PC-3 (cell line): ENCODE data around the gene SAMHD1. TPM values are rescaled to one million over a fixed set of nuclear protein-coding genes. Genes with fewer than 3 reads are reported as not detected.

Experiments
- ATAC-seq: fragments of 200-7000 bp; cut with Tn5 transposase; 2 replicates; pipeline ENCODE4 v1.9.1; 2020; ENCODE audit warnings: mild to moderate bottlenecking, moderate library complexity
- BruUV-seq: library from RNA; stranded (reverse); fragments of 400-500 nt; replicated peaks from 2 replicates; lab custom pipeline; 2021; lab: Mats Ljungman, UMichigan
- CTCF ChIA-PET: fragments of 300-600 bp; sonication (Branson Sonifier 250); formaldehyde crosslinking; loops from one replicate; lab custom pipeline; 2022; ENCODE audit warnings: antibody characterized with exemption; lab: Charles Lee
- POLR2A ChIA-PET: fragments of 300-600 bp; sonication (Branson Sonifier 250); formaldehyde crosslinking; loops from one replicate; lab custom pipeline; 2022; ENCODE audit warnings: antibody characterized with exemption; ENCODE audit not compliant: unreplicated experiment; lab: Charles Lee
- DNase-seq: peaks from one replicate; pipeline ENCODE4 v3.0.0-alpha.2; 2015
- H2AFZ ChIP-seq: fragments of 300-600 bp; sonication (generic); 2 replicates; pipeline ENCODE4 v1.6.0; 2016; ENCODE audit warnings: antibody characterized with exemption, low read length
- H3F3A ChIP-seq: fragments of 300-600 bp; sonication (generic); one replicate; pipeline ENCODE4 v1.6.0; 2017; ENCODE audit warnings: antibody characterized with exemption, low read length, control low read depth, mild to moderate bottlenecking; ENCODE audit not compliant: unreplicated experiment
- H3K27ac ChIP-seq: fragments of 300-600 bp; sonication (generic); 2 replicates; pipeline ENCODE4 v1.5.1; 2016; ENCODE audit warnings: mild to moderate bottlenecking, low read length
- H3K27me3 ChIP-seq: fragments of 300-600 bp; sonication (generic); 2 replicates; pipeline ENCODE4 v1.6.1; 2016; ENCODE audit warnings: low read length, mixed read lengths
- H3K36me3 ChIP-seq: fragments of 300-600 bp; sonication (generic); 2 replicates; pipeline ENCODE4 v1.6.1; 2016; ENCODE audit warnings: low read depth, mixed run types, low read length, mixed read lengths
- H3K4me1 ChIP-seq: fragments of 300-600 bp; sonication (generic); 2 replicates; pipeline ENCODE4 v1.5.1; 2016; ENCODE audit warnings: low read length; ENCODE audit not compliant: insufficient read depth
- H3K4me2 ChIP-seq: fragments of 300-600 bp; sonication (generic); 2 replicates; pipeline ENCODE4 v1.6.0; 2016; ENCODE audit warnings: low read length
- H3K4me3 ChIP-seq: fragments of 300-600 bp; sonication (generic); 2 replicates; pipeline ENCODE4 v1.5.1; 2016; ENCODE audit warnings: mild to moderate bottlenecking, low read length, mixed read lengths
- H3K79me2 ChIP-seq: fragments of 300-600 bp; sonication (generic); 2 replicates; pipeline ENCODE4 v1.6.1; 2017; ENCODE audit warnings: low read length, mixed read lengths
- H3K9ac ChIP-seq: fragments of 300-600 bp; sonication (generic); 2 replicates; pipeline ENCODE4 v1.6.0; 2016; ENCODE audit warnings: mild to moderate bottlenecking, low read length
- H3K9me2 ChIP-seq: fragments of 300-600 bp; sonication (generic); replicated peaks from 2 replicates; pipeline ENCODE4 v1.6.1; 2016; ENCODE audit warnings: mixed run types, low read length, mixed read lengths
- H3K9me3 ChIP-seq: fragments of 300-600 bp; sonication (generic); 2 replicates; pipeline ENCODE4 v1.6.1; 2016; ENCODE audit warnings: low read length, mixed read lengths
- H4K20me1 ChIP-seq: fragments of 300-600 bp; sonication (generic); 2 replicates; pipeline ENCODE4 v1.6.1; 2016; ENCODE audit warnings: low read length, mixed read lengths
- EZH2 ChIP-seq: fragments of 300-600 bp; sonication (generic); IDR thresholded peaks from one replicate; pipeline ENCODE4 v1.6.1; 2017; ENCODE audit warnings: antibody characterized with exemption, mild to moderate bottlenecking, low read length; ENCODE audit not compliant: unreplicated experiment
- EZH2phosphoT487 ChIP-seq: fragments of 300-600 bp; sonication (generic); IDR thresholded peaks from 2 replicates; pipeline ENCODE4 v1.6.1; 2018; ENCODE audit warnings: mild to moderate bottlenecking, antibody characterized with exemption, low read length, borderline replicate concordance
- intact Hi-C: fragments of 100-400 bp; cut with micrococcal nuclease; formaldehyde crosslinking; loops from 2 replicates; pipeline ENCODE4 v1.9.0; 2023
- total RNA-seq: library from RNA; depleted of rRNA; stranded (reverse); fragments of >200 nt; gene quantifications from 2 replicates; pipeline ENCODE4 v1.2.3, GENCODE V29; 2014
- TF ChIP-seq, protein P1 (sequence below): fragments of 300-600 bp; sonication (generic); conservative IDR thresholded peaks from 2 replicates; pipeline ENCODE4 v1.5.1; 2017; ENCODE audit warnings: antibody characterized with exemption, low read depth, mild to moderate bottlenecking, low read length

Gene SAMHD1
- total RNA-seq, 1 experiment from 2014 or later = 24.2 TPM

- ATAC-seq (no peak), DNase-seq (no peak)
- Histone ChIP-seq H3K9me3 (no peaks in the 10 kb centered on the region), H3K79me2 (no peaks in the 10 kb centered on the region), H3F3A (no peaks in the 10 kb centered on the region), H3K4me1 (no peaks in the 10 kb centered on the region), H3K27me3 (no peaks in the 10 kb centered on the region), H3K36me3 (no peaks in the 10 kb centered on the region), H3K9me2 (no peaks in the 10 kb centered on the region), H2AFZ (no peak overlapping the region), H4K20me1 (no peaks in the 10 kb centered on the region), H3K4me2 (no peak overlapping the region), H3K4me3 (no peak overlapping the region), H3K27ac (no peak overlapping the region), H3K9ac (no peak overlapping the region)
- intact Hi-C loops = no loop called here
- CTCF ChIA-PET = interaction anchor here (0.6 kb wide), 1 partner anchor 118 kb away, joined by 3 read pairs; no protein-coding TSS in a partner anchor
- TF ChIP-seq, protein P1, sequence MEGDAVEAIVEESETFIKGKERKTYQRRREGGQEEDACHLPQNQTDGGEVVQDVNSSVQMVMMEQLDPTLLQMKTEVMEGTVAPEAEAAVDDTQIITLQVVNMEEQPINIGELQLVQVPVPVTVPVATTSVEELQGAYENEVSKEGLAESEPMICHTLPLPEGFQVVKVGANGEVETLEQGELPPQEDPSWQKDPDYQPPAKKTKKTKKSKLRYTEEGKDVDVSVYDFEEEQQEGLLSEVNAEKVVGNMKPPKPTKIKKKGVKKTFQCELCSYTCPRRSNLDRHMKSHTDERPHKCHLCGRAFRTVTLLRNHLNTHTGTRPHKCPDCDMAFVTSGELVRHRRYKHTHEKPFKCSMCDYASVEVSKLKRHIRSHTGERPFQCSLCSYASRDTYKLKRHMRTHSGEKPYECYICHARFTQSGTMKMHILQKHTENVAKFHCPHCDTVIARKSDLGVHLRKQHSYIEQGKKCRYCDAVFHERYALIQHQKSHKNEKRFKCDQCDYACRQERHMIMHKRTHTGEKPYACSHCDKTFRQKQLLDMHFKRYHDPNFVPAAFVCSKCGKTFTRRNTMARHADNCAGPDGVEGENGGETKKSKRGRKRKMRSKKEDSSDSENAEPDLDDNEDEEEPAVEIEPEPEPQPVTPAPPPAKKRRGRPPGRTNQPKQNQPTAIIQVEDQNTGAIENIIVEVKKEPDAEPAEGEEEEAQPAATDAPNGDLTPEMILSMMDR = no peak
- TF ChIP-seq EZH2 (no peak), EZH2phosphoT487 (no peak)
- POLR2A ChIA-PET = no interaction called here
- no TSS peak for BruUV-seq
Observed at GRCh38 chr20:36873498-36874189, 77.9 kb downstream of the SAMHD1 start.

- no peaks in the 10 kb centered on the region for H3K9me3 ChIP-seq
- H3K9ac ChIP-seq = no peak overlapping the region
- no peaks in the 10 kb centered on the region for H3K79me2 ChIP-seq
- H3F3A ChIP-seq = no peaks in the 10 kb centered on the region
- intact Hi-C loops = no loop called here
- H4K20me1 ChIP-seq = no peaks in the 10 kb centered on the region
- no peak overlapping the region for H2AFZ ChIP-seq
- ChIA-PET POLR2A (no interaction called here), CTCF (interaction anchor here (0.6 kb wide), 1 partner anchor 117 kb away, joined by 3 read pairs; no protein-coding TSS in a partner anchor)
- no peak for DNase-seq
- H3K9me2 ChIP-seq = no peaks in the 10 kb centered on the region
- H3K36me3 ChIP-seq = no peaks in the 10 kb centered on the region
- no peaks in the 10 kb centered on the region for H3K27me3 ChIP-seq
- no peak overlapping the region for H3K27ac ChIP-seq
- TF ChIP-seq EZH2phosphoT487 (no peak), EZH2 (no peak)
- TF ChIP-seq, protein P1 = no peak
- no peaks in the 10 kb centered on the region for H3K4me1 ChIP-seq
- no peak overlapping the region for H3K4me2 ChIP-seq
- BruUV-seq = no TSS peak
- H3K4me3 ChIP-seq = no peak overlapping the region
- ATAC-seq = no peak; the same call in 1 of the 2 replicates
Observed at GRCh38 chr20:36872852-36873251, 78.7 kb downstream of the SAMHD1 start.
